Astrocyte of the cerebellum (primary cell): ENCODE measurements around the gene PREX1.
"Not testable (repeated sequence)": the region's sequence is repeated elsewhere in the genome, so short reads cannot be mapped to it uniquely, and the experiment has no call there.

Source experiments
- DNase-seq: peaks from one replicate; pipeline ENCODE4 v3.0.0-alpha.2; 2011; ENCODE audit warnings: low read depth
- H3K4me3 ChIP-seq: 2 replicates; pipeline ENCODE4 v1.5.1; 2011; ENCODE audit warnings: mild to moderate bottlenecking, low read depth, low read length, moderate library complexity
- CTCF ChIP-seq: IDR thresholded peaks from 2 replicates; pipeline ENCODE4 v1.5.1; 2012; ENCODE audit warnings: low read length, low read depth, moderate library complexity, mild to moderate bottlenecking; ENCODE audit errors: missing control alignments
- in situ Hi-C: cut with HindIII; loops from 2 replicates; pipeline ENCODE4 v1.10.0; 2017; ENCODE audit warnings: low sequenced_read_pairs

Gene PREX1

GRCh38 chr20:48599748-48600469, 227.9 kb downstream of the PREX1 start:
- no peak for DNase-seq
- no peak for TF ChIP-seq CTCF
- in situ Hi-C loops: no loop called here

GRCh38 chr20:48599106-48599747, 228.6 kb downstream of the PREX1 start:
- no peak for DNase-seq
- in situ Hi-C loops: no loop called here

More at GRCh38 chr20:48599748-48600469, 227.9 kb downstream of the PREX1 start:
- H3K4me3 ChIP-seq: no peak overlapping the region

GRCh38 chr20:48598303-48598941, 229.4 kb downstream of the PREX1 start:
- H3K4me3 ChIP-seq, DNase-seq, in situ Hi-C loops: not testable (repeated sequence)

More at GRCh38 chr20:48599106-48599747, 228.6 kb downstream of the PREX1 start:
- H3K4me3 ChIP-seq: no peak overlapping the region
- TF ChIP-seq CTCF: no peak

GRCh38 chr20:48597521-48598302, 230.1 kb downstream of the PREX1 start:
- no peak for DNase-seq
- TF ChIP-seq CTCF: no peak
- no peak overlapping the region for H3K4me3 ChIP-seq
- in situ Hi-C loops: no loop called here

GRCh38 chr20:48596334-48596898, 231.4 kb downstream of the PREX1 start:
- TF ChIP-seq CTCF: no peak
- in situ Hi-C loops: no loop called here
- DNase-seq: no peak
- no peak overlapping the region for H3K4me3 ChIP-seq

- no peak for DNase-seq
- TF ChIP-seq CTCF: no peak
- in situ Hi-C loops: no loop called here
- no peak overlapping the region for H3K4me3 ChIP-seq
Observed at GRCh38 chr20:48595495-48596333, 232.1 kb downstream of the PREX1 start.
